ENCODE measurements around the gene FAM13A. TPM values are rescaled to one million over a fixed set of nuclear protein-coding genes. Genes with fewer than 3 reads are reported as not detected.

FAM13A gene
- total and polyA plus RNA-seq, 10 of the 15 experiments (the other 5 are each of a cell fraction or from before 2014, with no cell fraction given) = 0.05 to 1.8 (median 0.27) TPM; not detected in 1

DNA sequence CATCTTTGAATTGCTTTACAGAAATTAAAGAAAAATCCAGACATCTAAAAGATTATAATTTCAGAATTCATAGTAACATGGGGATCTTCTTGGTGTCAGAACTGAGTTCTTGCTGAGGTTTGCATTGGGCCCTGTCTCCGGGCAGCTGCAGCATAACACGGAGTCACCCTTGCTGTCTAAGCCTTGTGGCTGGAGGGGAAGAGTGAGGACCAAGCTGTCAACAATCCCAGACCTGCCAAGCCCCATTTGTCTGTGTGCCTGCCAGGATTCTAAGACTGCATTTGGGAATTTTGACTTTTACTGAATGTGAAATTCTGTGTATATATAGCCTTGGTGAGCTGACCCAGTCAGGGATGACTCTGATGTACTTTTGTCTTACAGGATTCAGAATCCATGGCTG lies 334.2 kb downstream of the FAM13A start:
- no peaks in the 10 kb centered on the region for H3K36me3 ChIP-seq (ENCODE audit: control insufficient read depth in 2 of 2, insufficient read depth in 2 of 2, low read length in 1 of 2)
- SMC1A ChIA-PET (ENCODE audit: uncharacterized antibody, unreplicated experiment) = interaction anchor here (0.9 to 1.2 kb wide), 3 partner anchors 9 to 52 kb away, joined by 3 to 7 read pairs (median 5); no protein-coding TSS in a partner anchor
- no TSS peak for BruUV-seq (replicated peaks)

DNA sequence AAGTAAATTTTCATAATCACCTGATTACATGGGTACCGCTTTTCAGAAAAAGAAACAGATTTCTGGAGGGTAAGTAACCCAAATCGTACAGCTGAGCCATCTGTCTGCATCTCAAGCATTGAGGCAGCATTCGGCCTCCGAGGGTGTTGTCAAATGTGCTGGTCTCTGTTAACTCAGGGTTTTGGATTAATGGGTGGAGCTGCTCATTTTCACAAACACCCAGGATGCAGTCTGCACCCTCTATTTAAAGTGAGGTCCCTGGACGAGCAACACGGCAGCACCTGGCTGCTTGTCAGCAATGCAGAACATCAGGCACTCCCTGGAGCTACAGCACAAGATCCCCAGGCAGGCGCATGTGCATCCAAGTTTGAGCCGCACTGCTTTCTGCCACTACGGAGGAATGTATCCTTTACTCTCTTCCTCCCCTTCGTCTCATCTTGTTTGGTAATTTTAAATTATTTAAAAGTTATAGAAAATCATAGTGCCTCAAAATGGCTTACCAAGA lies 334.7 kb downstream of the FAM13A start:
- H3K9ac ChIP-seq (ENCODE audit: control insufficient read depth, insufficient read depth, low read length) = no peak overlapping the region
- intact Hi-C loops (cut with micrococcal nuclease; ENCODE audit: unreplicated experiment) = no loop called here
- H3K27ac ChIP-seq (ENCODE audit: control insufficient read depth, insufficient read depth) = no peak overlapping the region
- no TSS peak for BruUV-seq (replicated peaks)
- no peaks in the 10 kb centered on the region for H3K27me3 ChIP-seq (replicated peaks in 1 of 2; ENCODE audit: control insufficient read depth in 2 of 2, insufficient read depth in 2 of 2, low read length in 1 of 2)
- CTCF ChIA-PET = interaction anchor here (0.8 to 1.0 kb wide), 2 partner anchors 68 to 183 kb away, joined by 3 read pairs; no protein-coding TSS in a partner anchor
- RAD21 ChIA-PET (ENCODE audit: unreplicated experiment) = no interaction called here
- POLR2A ChIA-PET = no interaction called here
- in situ Hi-C loops (cut with MboI) = no loop called here
- no peaks in the 10 kb centered on the region for H3K79me2 ChIP-seq (ENCODE audit: control insufficient read depth, insufficient read depth, low read length)
- WGBS (ENCODE audit: insufficient coverage, insufficient replicate concordance, low lambda C conversion rate, missing lambda C conversion rate) = 78% methylated on average over 10 of the region's 10 CpGs
- no peaks in the 10 kb centered on the region; the same call in 2 of the 3 replicates for H3K9me3 ChIP-seq (replicated peaks; ENCODE audit: control insufficient read depth, insufficient read depth, low read length)
- no peaks in the 10 kb centered on the region for H3K36me3 ChIP-seq (ENCODE audit: control insufficient read depth in 2 of 2, insufficient read depth in 2 of 2, low read length in 1 of 2)
- H3K4me1 ChIP-seq (ENCODE audit: control insufficient read depth, insufficient read depth, low read length) = no peaks in the 10 kb centered on the region
- H3K4me3 ChIP-seq = no peak overlapping the region
- H4K20me1 ChIP-seq (ENCODE audit: control insufficient read depth, insufficient read depth) = no peaks in the 10 kb centered on the region
- FAIRE-seq (no peak), DNase-seq (ENCODE audit: low read depth, low spot score) (no peak), ATAC-seq (no peak)
- no peak overlapping the region for H3K4me2 ChIP-seq (ENCODE audit: control insufficient read depth, insufficient read depth)
- SMC1A ChIA-PET (ENCODE audit: uncharacterized antibody, unreplicated experiment) = interaction anchor here (0.9 to 1.2 kb wide), 2 partner anchors 10 to 52 kb away, joined by 3 to 7 read pairs; no protein-coding TSS in a partner anchor
- no peak overlapping the region for H2AFZ ChIP-seq (ENCODE audit: control insufficient read depth, low read depth, low read length)
- TF ChIP-seq, protein P1, sequence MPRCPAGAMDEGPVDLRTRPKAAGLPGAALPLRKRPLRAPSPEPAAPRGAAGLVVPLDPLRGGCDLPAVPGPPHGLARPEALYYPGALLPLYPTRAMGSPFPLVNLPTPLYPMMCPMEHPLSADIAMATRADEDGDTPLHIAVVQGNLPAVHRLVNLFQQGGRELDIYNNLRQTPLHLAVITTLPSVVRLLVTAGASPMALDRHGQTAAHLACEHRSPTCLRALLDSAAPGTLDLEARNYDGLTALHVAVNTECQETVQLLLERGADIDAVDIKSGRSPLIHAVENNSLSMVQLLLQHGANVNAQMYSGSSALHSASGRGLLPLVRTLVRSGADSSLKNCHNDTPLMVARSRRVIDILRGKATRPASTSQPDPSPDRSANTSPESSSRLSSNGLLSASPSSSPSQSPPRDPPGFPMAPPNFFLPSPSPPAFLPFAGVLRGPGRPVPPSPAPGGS (IDR thresholded peaks at IDR 0.05; ENCODE audit: borderline replicate concordance, insufficient read depth, low read depth, low read length, poor library complexity, severe bottlenecking) = no peak
- TF ChIP-seq, protein P2, sequence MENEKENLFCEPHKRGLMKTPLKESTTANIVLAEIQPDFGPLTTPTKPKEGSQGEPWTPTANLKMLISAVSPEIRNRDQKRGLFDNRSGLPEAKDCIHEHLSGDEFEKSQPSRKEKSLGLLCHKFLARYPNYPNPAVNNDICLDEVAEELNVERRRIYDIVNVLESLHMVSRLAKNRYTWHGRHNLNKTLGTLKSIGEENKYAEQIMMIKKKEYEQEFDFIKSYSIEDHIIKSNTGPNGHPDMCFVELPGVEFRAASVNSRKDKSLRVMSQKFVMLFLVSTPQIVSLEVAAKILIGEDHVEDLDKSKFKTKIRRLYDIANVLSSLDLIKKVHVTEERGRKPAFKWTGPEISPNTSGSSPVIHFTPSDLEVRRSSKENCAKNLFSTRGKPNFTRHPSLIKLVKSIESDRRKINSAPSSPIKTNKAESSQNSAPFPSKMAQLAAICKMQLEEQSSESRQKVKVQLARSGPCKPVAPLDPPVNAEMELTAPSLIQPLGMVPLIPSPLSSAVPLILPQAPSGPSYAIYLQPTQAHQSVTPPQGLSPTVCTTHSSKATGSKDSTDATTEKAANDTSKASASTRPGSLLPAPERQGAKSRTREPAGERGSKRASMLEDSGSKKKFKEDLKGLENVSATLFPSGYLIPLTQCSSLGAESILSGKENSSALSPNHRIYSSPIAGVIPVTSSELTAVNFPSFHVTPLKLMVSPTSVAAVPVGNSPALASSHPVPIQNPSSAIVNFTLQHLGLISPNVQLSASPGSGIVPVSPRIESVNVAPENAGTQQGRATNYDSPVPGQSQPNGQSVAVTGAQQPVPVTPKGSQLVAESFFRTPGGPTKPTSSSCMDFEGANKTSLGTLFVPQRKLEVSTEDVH (IDR thresholded peaks at IDR 0.05; ENCODE audit: low read depth, partially characterized antibody) = no peak
- TF ChIP-seq ASH2L (IDR thresholded peaks at IDR 0.05; ENCODE audit: borderline replicate concordance, low read depth) (no peak), BMI1 (IDR thresholded peaks at IDR 0.05; ENCODE audit: borderline replicate concordance) (no peak), HDAC2 (IDR thresholded peaks at IDR 0.05) (no peak), BRCA1 (IDR thresholded peaks at IDR 0.05; ENCODE audit: low read depth, low read length) (no peak), NFYA (IDR thresholded peaks at IDR 0.05; ENCODE audit: borderline replicate concordance, low read depth, low read length) (no peak), NFYB (IDR thresholded peaks at IDR 0.05; ENCODE audit: insufficient read depth, low read depth, low read length) (no peak)

More for the DNA sequence above, 334.2 kb downstream of the FAM13A start:
- Histone ChIP-seq H2AFZ (ENCODE audit: control insufficient read depth, low read depth, low read length) (no peak overlapping the region), H4K20me1 (ENCODE audit: control insufficient read depth, insufficient read depth) (no peaks in the 10 kb centered on the region), H3K9me3 (replicated peaks; ENCODE audit: control insufficient read depth, insufficient read depth, low read length) (no peaks in the 10 kb centered on the region; the same call in 2 of the 3 replicates), H3K79me2 (ENCODE audit: control insufficient read depth, insufficient read depth, low read length) (no peaks in the 10 kb centered on the region), H3K4me2 (ENCODE audit: control insufficient read depth, insufficient read depth) (no peak overlapping the region), H3K27ac (ENCODE audit: control insufficient read depth, insufficient read depth) (no peak overlapping the region), H3K4me3 (no peak overlapping the region), H3K4me1 (ENCODE audit: control insufficient read depth, insufficient read depth, low read length) (no peaks in the 10 kb centered on the region), H3K27me3 (replicated peaks in 1 of 2; ENCODE audit: control insufficient read depth in 2 of 2, insufficient read depth in 2 of 2, low read length in 1 of 2) (no peaks in the 10 kb centered on the region), H3K9ac (ENCODE audit: control insufficient read depth, insufficient read depth, low read length) (no peak overlapping the region)
- WGBS (ENCODE audit: insufficient coverage, insufficient replicate concordance, low lambda C conversion rate, missing lambda C conversion rate) = 72% methylated on average over 2 of the region's 2 CpGs
- ChIA-PET POLR2A (no interaction called here), RAD21 (ENCODE audit: unreplicated experiment) (no interaction called here), CTCF (interaction anchor here (0.8 to 1.0 kb wide), 2 partner anchors 68 to 183 kb away, joined by 3 read pairs; no protein-coding TSS in a partner anchor)
- no peak for FAIRE-seq
- intact Hi-C loops (cut with micrococcal nuclease; ENCODE audit: unreplicated experiment) = no loop called here
- no peak for TF ChIP-seq NR2C1 (IDR thresholded peaks at IDR 0.05)
- TF ChIP-seq POLR2AphosphoS5 (IDR thresholded peaks at IDR 0.05; ENCODE audit: low read length) = no peak
- no peak for TF ChIP-seq SRF (IDR thresholded peaks at IDR 0.05; ENCODE audit: low read depth in 2 of 2, low read length in 2 of 2)
- TF ChIP-seq CEBPB (IDR thresholded peaks at IDR 0.05; ENCODE audit: borderline replicate concordance in 1 of 2, low read depth in 2 of 2, low read length in 2 of 2) = no peak
- no peak for TF ChIP-seq NR2F1 (conservative IDR thresholded peaks at IDR 0.05)
- TF ChIP-seq SMC3 (IDR thresholded peaks at IDR 0.05; ENCODE audit: borderline replicate concordance, low read length) = no peak
- no peak for TF ChIP-seq ZNF384 (IDR thresholded peaks at IDR 0.05; ENCODE audit: borderline replicate concordance, low read depth, low read length)
- no peak for TF ChIP-seq STAT1 (conservative IDR thresholded peaks at IDR 0.05)
- TF ChIP-seq FOS (IDR thresholded peaks at IDR 0.05; ENCODE audit: borderline replicate concordance, extremely low read depth, insufficient read length) = no peak
- no peak for TF ChIP-seq SUZ12 (IDR thresholded peaks at IDR 0.05; ENCODE audit: unreplicated experiment)
- no peak for DNase-seq (ENCODE audit: low read depth, low spot score)
- in situ Hi-C loops (cut with MboI) = no loop called here
- ATAC-seq = no peak

Data from GM12878 (cell line).